Kasumi-1 (cell line): ENCODE results near the gene HOXA5.

ENCODE experiments used
- DNase-seq, 2 experiments: peaks; one replicate each; lab custom pipeline; 2025; lab: John Stamatoyannopoulos, UW

HOXA5 gene

GRCh38 chr7:27182861-27183681, 39.6 kb upstream of the HOXA5 start:
- DNase-seq = no peak

GRCh38 chr7:27182285-27182841, 38.9 kb upstream of the HOXA5 start:
- DNase-seq = no peak

DNA sequence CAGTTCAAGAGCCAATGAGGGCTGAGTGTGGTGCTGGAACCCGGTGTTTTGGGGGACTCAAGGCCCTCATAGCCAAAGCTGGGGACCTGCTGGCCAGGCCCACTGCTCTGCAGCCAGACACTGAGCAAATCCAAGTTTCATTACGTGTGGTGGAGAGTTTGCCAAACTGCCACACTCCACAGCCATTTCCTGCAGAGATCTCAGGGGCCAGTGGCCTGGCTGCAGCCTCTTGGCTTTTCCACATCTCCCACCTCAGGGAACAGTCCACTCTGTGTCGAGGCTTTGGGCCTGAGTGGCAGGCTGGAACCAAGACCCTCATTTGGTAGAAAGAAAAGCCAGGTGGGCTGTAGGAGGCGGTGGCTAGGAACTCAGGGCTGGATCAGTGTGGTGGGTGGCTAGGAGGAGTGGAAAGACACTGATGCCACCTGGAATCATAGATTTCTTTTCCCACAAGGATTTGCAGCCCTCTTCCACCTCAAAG, 38.4 kb upstream of the HOXA5 start:
- no peak for DNase-seq

- no peak for DNase-seq
Measured at GRCh38 chr7:27180431-27181420, 37.2 kb upstream of the HOXA5 start.

DNA sequence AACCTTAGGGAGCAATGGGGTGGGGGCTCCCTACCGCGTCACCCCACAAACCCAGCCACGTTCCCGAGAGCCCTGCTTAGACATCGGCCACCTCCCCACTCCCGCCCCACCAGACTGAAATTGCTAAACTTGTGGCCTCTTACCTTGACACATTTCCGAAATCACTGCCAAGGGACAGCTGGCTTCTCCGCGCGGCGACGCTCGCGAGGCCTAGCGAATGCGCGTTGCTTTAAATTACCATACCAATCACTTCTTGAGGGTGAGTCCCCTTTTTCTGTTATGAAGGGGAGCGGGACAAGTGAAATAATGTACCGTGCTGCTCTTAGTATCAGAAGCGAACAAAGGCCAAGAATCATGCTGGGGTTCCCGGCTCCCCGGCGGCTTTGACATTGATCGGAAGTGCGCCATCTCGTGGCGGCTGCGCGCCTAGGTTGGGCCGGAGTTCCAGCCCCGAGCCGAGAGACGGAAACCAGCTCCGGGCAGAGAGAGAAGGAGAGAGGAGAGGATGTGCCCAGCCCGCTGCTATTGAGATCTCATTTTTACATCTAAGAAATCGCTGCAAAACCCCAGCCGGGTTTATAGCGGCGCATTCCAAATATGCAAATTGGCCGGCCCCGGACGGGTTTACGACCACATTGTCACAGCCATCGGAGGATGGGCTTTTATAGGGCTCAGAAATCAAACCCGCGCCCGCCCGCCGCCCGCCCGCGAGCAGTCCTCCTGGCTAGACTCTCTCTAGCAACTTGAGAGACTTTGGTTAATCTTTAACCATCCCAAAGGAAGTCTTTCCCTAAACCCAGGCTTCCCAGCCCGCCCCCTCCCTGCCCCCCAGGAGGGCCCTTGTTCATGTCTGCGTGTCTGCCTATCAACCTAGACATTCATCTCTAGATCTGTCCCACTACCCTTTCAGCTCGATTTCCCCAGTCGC, 36.3 kb upstream of the HOXA5 start:
- DNase-seq = peak; percentile 76 to 92

- DNase-seq = no peak
Measured at GRCh38 chr7:27179030-27179429, 35.5 kb upstream of the HOXA5 start.

GRCh38 chr7:27178366-27178765, 34.9 kb upstream of the HOXA5 start:
- DNase-seq = no peak

DNA sequence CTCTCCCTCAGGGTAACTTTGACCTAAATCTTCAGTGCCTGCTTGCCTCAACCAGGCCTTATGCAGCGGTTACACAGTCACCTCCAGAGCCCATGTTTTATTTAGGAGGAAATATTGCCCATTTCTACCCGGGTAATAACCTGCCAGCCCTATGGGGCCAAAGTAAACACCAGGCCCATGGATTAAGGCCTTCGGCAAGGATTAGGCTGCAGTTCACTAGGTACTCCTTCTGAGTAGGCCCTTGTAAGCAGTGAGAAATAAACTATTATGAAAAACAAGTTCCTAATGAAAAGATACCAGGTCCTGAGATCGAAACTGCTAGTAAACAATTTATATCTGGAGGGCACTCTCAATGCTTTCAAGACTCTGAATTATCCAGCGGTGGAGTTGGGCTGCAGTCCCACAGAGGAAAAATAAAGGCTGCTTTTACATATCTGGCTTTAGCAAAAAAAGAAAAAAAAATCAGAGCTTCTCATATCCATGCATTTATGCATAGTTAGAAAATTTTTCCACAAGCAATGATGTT, 34.4 kb upstream of the HOXA5 start:
- DNase-seq = no peak

- no peak for DNase-seq
Measured at GRCh38 chr7:27176962-27177794, 33.7 kb upstream of the HOXA5 start.

DNA sequence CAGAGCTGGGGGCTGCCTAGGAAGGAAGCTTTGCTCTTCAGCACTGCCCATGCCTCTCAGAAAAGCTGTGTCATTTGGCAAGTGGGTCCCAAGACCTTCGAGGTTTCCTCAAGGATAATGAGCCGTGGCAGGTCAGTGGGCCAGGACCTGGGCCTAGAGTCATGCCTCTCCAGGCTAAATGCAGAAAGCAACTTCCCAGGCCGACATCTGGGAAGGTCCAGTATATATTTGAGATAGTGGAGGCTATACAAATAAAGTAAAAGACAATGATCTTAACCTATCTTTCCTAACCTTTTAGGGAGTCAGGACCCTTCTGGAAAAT, 33.0 kb upstream of the HOXA5 start:
- DNase-seq = no peak

- DNase-seq = no peak
Measured at GRCh38 chr7:27175626-27176523, 32.4 kb upstream of the HOXA5 start.

DNA sequence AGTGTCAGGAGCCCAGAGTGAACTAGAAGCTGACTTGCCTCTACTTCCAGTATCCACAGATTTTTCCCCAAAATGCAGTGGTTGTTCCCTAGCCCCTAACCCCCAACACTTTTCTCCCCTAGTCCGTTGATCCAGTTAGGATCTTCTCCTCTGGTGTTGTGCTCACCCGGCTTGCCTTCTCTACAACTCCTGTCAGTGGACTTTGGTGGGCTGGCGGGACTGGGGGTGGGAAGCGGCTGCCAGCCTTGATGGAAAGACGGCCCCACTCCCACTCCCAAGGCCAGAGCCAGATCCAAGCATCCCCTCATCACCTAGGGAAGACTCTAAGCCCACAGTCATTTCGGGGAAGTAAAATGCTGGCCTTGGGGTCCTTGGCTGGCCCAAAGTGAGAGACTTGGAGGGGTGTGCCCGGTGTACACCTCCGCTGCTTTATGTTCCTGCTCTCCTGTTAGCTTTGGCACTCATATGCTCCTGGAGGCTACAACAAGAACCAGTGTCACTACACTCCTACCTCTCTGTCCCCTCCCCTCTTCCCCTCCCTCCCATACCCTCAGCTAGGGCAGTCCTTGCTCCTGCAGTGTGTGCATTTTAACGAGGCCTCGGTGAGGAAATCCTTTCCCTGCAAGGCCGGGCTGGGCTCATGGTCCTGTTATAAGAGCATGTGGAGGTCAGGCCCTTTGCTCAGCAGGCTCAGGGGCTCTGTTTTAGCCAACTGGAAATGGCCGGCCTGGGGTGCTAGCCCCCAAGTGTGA, 31.6 kb upstream of the HOXA5 start:
- no peak for DNase-seq

DNA sequence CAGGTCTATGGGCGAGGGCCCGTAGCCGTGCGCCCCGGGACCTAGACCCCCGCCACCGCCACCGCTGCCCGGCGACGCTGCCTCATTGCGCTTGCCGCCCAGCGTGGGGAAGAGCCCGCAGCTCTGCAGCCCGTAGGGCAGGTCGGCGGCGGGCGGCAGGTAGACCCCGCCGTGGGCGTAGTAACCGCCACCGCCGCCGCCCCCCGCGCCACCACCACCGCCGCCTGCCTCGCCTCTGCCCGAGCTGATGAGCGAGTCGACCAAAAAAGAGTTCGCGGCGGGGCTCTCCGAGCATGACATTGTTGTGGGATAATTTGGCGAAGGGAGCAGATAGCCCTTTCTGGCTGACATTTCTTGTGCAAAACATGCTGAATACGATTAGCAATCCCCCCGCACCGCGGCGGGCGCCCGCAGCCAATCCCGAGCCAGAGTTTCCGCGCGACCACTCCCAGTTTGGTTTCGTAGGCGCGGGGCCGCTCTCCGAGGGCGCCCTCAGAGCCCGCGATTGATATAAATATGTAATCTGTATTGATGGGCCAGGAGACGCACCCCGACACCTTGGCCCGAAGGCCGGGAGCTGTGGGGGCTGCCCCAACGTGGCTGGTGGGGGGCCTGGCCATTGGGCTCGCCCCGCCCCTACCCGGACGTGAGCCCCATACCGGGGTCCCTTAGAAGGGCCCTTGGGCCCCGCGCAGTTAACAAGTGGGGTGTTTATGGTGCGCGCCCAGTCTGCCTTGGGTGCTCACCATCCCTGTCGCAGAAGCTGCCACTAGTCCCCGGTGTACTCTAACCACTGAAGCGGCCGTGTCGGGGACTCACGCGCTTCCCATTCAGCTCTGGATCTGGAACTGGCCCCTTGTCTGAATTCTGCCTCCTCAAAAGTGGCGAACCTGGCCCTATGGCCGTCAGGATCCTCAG, 30.7 kb upstream of the HOXA5 start, which contains the start of gene HOXA10:
HOXA10 (minus strand) TSS at position 365 of the 918 bp plus-strand sequence; CDS start at position 351, 14 bp downstream.
- DNase-seq = no peak

GRCh38 chr7:27173511-27173955, 30.1 kb upstream of the HOXA5 start:
- DNase-seq = peak; percentile 60 to 70

- peak; percentile 60 to 67 for DNase-seq
Measured at GRCh38 chr7:27172823-27173510, 29.5 kb upstream of the HOXA5 start.

GRCh38 chr7:27172315-27172774, 28.9 kb upstream of the HOXA5 start:
- DNase-seq = peak; percentile 26 to 48
